Fibroblast of lung (primary cell): ENCODE measurements around the gene AGA.

Source experiments
- CTCF ChIP-seq, 2 donors: IDR thresholded peaks in 1 of 2; conservative IDR thresholded peaks in 1 of 2; 1 replicate in 1 of 2; 2 replicates in 1 of 2; pipeline ENCODE4 v1.5.1; 2011 to 2012; ENCODE audit warnings: low read length in 2 of 2, control low read depth in 1 of 2, inconsistent platforms in 1 of 2, low read depth in 1 of 2, mild to moderate bottlenecking in 1 of 2
- EZH2 ChIP-seq: IDR thresholded peaks from 2 replicates; pipeline ENCODE4 v1.5.1; 2012; ENCODE audit warnings: low read length, control low read depth, mild to moderate bottlenecking; ENCODE audit errors: missing control alignments

- TF ChIP-seq CTCF (conservative IDR thresholded peaks at IDR 0.05 in 1 of 2, IDR thresholded peaks at IDR 0.05 in 1 of 2; ENCODE audit: low read depth in 1 of 2, low read length in 2 of 2) (no peak), EZH2 (no peak)
These were observed 60.4 kb downstream of the AGA start for GRCh38 chr4:177381762-177382310.
